ENCODE data around the gene CCDC149.

DNA sequence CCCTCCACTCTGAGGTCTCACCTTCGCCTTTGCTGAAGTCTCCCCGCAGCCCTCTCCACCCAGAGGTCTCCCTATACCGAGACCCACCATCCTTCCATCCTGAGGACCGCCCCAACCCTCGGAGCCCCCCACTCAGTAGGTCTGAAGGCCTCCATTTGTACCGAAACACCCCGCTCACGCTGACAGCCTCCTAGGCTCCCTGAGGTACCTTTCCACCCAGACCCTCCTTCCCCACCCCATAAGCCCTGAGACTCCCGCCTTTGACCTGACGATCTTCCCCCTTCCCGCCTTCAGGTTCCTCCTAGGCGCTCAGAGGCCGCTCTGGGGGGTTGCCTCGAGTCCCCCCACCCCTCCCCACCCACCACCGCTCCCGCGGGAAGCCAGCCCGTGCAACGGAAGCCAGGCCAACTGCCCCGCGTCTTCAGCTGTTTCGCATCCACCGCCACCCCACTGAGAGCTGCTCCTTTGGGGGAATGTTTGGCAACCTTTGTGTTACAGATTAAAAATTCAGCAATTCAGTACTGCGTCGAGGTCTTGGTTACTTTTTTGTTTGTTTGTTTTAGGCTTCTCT is 112.4 kb downstream of the CCDC149 start:
- TF ChIP-seq POLR2A (IDR thresholded peaks at IDR 0.05; ENCODE audit: borderline replicate concordance, extremely low read depth, insufficient read depth, insufficient read length), result no peak
- TF ChIP-seq RAD21 (IDR thresholded peaks at IDR 0.05; ENCODE audit: low read depth), result no peak
- TF ChIP-seq EZH2 (IDR thresholded peaks at IDR 0.05), result no peak
- no peak for TF ChIP-seq CEBPB (IDR thresholded peaks at IDR 0.05; ENCODE audit: low read depth)
- TF ChIP-seq YY1 (IDR thresholded peaks at IDR 0.05; ENCODE audit: extremely low read depth, insufficient replicate concordance, low read depth, low read length), result no peak
- TF ChIP-seq, protein P1, sequence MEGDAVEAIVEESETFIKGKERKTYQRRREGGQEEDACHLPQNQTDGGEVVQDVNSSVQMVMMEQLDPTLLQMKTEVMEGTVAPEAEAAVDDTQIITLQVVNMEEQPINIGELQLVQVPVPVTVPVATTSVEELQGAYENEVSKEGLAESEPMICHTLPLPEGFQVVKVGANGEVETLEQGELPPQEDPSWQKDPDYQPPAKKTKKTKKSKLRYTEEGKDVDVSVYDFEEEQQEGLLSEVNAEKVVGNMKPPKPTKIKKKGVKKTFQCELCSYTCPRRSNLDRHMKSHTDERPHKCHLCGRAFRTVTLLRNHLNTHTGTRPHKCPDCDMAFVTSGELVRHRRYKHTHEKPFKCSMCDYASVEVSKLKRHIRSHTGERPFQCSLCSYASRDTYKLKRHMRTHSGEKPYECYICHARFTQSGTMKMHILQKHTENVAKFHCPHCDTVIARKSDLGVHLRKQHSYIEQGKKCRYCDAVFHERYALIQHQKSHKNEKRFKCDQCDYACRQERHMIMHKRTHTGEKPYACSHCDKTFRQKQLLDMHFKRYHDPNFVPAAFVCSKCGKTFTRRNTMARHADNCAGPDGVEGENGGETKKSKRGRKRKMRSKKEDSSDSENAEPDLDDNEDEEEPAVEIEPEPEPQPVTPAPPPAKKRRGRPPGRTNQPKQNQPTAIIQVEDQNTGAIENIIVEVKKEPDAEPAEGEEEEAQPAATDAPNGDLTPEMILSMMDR (IDR thresholded peaks at IDR 0.05 in 2 of 3, conservative IDR thresholded peaks at IDR 0.05 in 1 of 3; ENCODE audit: borderline replicate concordance in 1 of 3, insufficient read depth in 1 of 3, low read depth in 2 of 3, low read length in 2 of 3), result no peak
- TF ChIP-seq POLR2AphosphoS5 (IDR thresholded peaks at IDR 0.05; ENCODE audit: low read depth, low read length), result no peak
- TF ChIP-seq EGR1 (IDR thresholded peaks at IDR 0.05; ENCODE audit: low read depth), result no peak
- TF ChIP-seq SRF (IDR thresholded peaks at IDR 0.05; ENCODE audit: low read depth), result no peak
- TF ChIP-seq EZH2phosphoT487 (IDR thresholded peaks at IDR 0.05; ENCODE audit: borderline replicate concordance), result no peak
- TF ChIP-seq, protein P2, sequence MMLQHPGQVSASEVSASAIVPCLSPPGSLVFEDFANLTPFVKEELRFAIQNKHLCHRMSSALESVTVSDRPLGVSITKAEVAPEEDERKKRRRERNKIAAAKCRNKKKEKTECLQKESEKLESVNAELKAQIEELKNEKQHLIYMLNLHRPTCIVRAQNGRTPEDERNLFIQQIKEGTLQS (IDR thresholded peaks at IDR 0.05), result no peak
- no peak for TF ChIP-seq SP1 (IDR thresholded peaks at IDR 0.05; ENCODE audit: low read depth)
- TF ChIP-seq, protein P3, sequence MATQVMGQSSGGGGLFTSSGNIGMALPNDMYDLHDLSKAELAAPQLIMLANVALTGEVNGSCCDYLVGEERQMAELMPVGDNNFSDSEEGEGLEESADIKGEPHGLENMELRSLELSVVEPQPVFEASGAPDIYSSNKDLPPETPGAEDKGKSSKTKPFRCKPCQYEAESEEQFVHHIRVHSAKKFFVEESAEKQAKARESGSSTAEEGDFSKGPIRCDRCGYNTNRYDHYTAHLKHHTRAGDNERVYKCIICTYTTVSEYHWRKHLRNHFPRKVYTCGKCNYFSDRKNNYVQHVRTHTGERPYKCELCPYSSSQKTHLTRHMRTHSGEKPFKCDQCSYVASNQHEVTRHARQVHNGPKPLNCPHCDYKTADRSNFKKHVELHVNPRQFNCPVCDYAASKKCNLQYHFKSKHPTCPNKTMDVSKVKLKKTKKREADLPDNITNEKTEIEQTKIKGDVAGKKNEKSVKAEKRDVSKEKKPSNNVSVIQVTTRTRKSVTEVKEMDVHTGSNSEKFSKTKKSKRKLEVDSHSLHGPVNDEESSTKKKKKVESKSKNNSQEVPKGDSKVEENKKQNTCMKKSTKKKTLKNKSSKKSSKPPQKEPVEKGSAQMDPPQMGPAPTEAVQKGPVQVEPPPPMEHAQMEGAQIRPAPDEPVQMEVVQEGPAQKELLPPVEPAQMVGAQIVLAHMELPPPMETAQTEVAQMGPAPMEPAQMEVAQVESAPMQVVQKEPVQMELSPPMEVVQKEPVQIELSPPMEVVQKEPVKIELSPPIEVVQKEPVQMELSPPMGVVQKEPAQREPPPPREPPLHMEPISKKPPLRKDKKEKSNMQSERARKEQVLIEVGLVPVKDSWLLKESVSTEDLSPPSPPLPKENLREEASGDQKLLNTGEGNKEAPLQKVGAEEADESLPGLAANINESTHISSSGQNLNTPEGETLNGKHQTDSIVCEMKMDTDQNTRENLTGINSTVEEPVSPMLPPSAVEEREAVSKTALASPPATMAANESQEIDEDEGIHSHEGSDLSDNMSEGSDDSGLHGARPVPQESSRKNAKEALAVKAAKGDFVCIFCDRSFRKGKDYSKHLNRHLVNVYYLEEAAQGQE (IDR thresholded peaks at IDR 0.05; ENCODE audit: low read depth), result no peak
- TF ChIP-seq, protein P4, sequence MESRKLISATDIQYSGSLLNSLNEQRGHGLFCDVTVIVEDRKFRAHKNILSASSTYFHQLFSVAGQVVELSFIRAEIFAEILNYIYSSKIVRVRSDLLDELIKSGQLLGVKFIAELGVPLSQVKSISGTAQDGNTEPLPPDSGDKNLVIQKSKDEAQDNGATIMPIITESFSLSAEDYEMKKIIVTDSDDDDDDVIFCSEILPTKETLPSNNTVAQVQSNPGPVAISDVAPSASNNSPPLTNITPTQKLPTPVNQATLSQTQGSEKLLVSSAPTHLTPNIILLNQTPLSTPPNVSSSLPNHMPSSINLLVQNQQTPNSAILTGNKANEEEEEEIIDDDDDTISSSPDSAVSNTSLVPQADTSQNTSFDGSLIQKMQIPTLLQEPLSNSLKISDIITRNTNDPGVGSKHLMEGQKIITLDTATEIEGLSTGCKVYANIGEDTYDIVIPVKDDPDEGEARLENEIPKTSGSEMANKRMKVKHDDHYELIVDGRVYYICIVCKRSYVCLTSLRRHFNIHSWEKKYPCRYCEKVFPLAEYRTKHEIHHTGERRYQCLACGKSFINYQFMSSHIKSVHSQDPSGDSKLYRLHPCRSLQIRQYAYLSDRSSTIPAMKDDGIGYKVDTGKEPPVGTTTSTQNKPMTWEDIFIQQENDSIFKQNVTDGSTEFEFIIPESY (IDR thresholded peaks at IDR 0.05; ENCODE audit: extremely low read depth, insufficient replicate concordance, low read length), result no peak
